HEK293 (cell line): ENCODE results near the gene DNASE2.

ENCODE experiments used
- CTCF ChIA-PET: fragments of 350-600 bp; formaldehyde crosslinking; extraction: SDS; loops from one replicate; lab custom pipeline; 2021; ENCODE audit warnings: antibody characterized with exemption; lab: Yijun Ruan, JAX
- POLR2A ChIA-PET: fragments of 300-600 bp; formaldehyde crosslinking; extraction: SDS; loops from one replicate; lab custom pipeline; 2020; ENCODE audit warnings: antibody characterized with exemption, inconsistent platforms; lab: Yijun Ruan, JAX
- H3K27ac ChIP-seq: fragments of 200-500 bp; sonication (Bioruptor generic); 2 replicates; pipeline ENCODE4 v1.5.1; 2014; ENCODE audit warnings: low read depth, low read length, control low read depth, inconsistent platforms; ENCODE audit errors: extremely low read depth
- H3K36me3 ChIP-seq, 2 experiments: fragments of 200-500 bp in 1 of 2; sonication (Bioruptor generic) in 1 of 2; 1 replicate in 1 of 2; 2 replicates in 1 of 2; pipeline ENCODE4 v1.5.1; 2014 to 2017; ENCODE audit warnings: inconsistent platforms in 2 of 2, low read length in 2 of 2; ENCODE audit not compliant: control insufficient read depth in 2 of 2, insufficient read depth in 1 of 2
- H3K4me1 ChIP-seq: fragments of 200-500 bp; sonication (Bioruptor generic); 2 replicates; pipeline ENCODE4 v1.5.1; 2014; ENCODE audit warnings: mild to moderate bottlenecking, low read length, inconsistent platforms; ENCODE audit not compliant: control insufficient read depth, insufficient read depth
- H3K4me3 ChIP-seq: 2 replicates; pipeline ENCODE4 v1.5.1; 2011; ENCODE audit warnings: low read depth, mild to moderate bottlenecking, control low read depth, low read length, moderate library complexity
- H3K9me3 ChIP-seq: fragments of 200-500 bp; sonication (Bioruptor generic); 2 replicates; pipeline ENCODE4 v1.5.1; 2014; ENCODE audit warnings: low read depth, low read length, inconsistent platforms; ENCODE audit not compliant: control insufficient read depth, insufficient read depth
- EGR2 ChIP-seq: fragments of 450-650 bp; formaldehyde crosslinking; IDR thresholded peaks from 2 replicates; pipeline ENCODE4 v1.5.1; 2016; ENCODE audit warnings: low read depth, missing biosample characterization, missing genetic modification characterization
- KLF1 ChIP-seq: fragments of 450-650 bp; formaldehyde crosslinking; IDR thresholded peaks from 2 replicates; pipeline ENCODE4 v1.5.1; 2016; ENCODE audit warnings: missing biosample characterization, missing genetic modification characterization
- KLF8 ChIP-seq: fragments of 450-650 bp; formaldehyde crosslinking; IDR thresholded peaks from 2 replicates; pipeline ENCODE4 v1.5.1; 2016; ENCODE audit warnings: missing biosample characterization, missing genetic modification characterization
- KLF9 ChIP-seq: fragments of 450-650 bp; formaldehyde crosslinking; IDR thresholded peaks from 2 replicates; pipeline ENCODE4 v1.5.1; 2016; ENCODE audit warnings: missing biosample characterization, missing genetic modification characterization, low read depth
- RBAK ChIP-seq: fragments of 450-650 bp; formaldehyde crosslinking; IDR thresholded peaks from 2 replicates; pipeline ENCODE4 v1.5.1; 2016; ENCODE audit warnings: missing biosample characterization, missing genetic modification characterization
- SP2 ChIP-seq: fragments of 450-650 bp; formaldehyde crosslinking; IDR thresholded peaks from 2 replicates; pipeline ENCODE4 v1.5.1; 2016; ENCODE audit warnings: missing biosample characterization, missing genetic modification characterization
- SP3 ChIP-seq: fragments of 450-650 bp; formaldehyde crosslinking; IDR thresholded peaks from 2 replicates; pipeline ENCODE4 v1.5.1; 2016; ENCODE audit warnings: missing biosample characterization, missing genetic modification characterization
- ZBTB17 ChIP-seq: fragments of 450-650 bp; formaldehyde crosslinking; IDR thresholded peaks from 2 replicates; pipeline ENCODE4 v1.5.1; 2016; ENCODE audit warnings: missing biosample characterization, missing genetic modification characterization
- ZBTB48 ChIP-seq: fragments of 450-650 bp; formaldehyde crosslinking; IDR thresholded peaks from 2 replicates; pipeline ENCODE4 v1.5.1; 2016; ENCODE audit warnings: missing biosample characterization, missing genetic modification characterization
- ZFHX2 ChIP-seq: fragments of 450-650 bp; formaldehyde crosslinking; conservative IDR thresholded peaks from 2 replicates; pipeline ENCODE4 v1.5.1; 2016; ENCODE audit warnings: missing biosample characterization, missing genetic modification characterization
- ZFP3 ChIP-seq: fragments of 450-650 bp; formaldehyde crosslinking; IDR thresholded peaks from 2 replicates; pipeline ENCODE4 v1.5.1; 2016; ENCODE audit warnings: low read depth, missing biosample characterization, missing genetic modification characterization
- ZNF112 ChIP-seq: fragments of 450-650 bp; formaldehyde crosslinking; IDR thresholded peaks from 2 replicates; pipeline ENCODE4 v1.5.0; 2017; ENCODE audit warnings: missing biosample characterization, missing genetic modification characterization
- ZNF146 ChIP-seq: fragments of 450-650 bp; formaldehyde crosslinking; IDR thresholded peaks from 2 replicates; pipeline ENCODE4 v1.5.1; 2016; ENCODE audit warnings: missing biosample characterization, missing genetic modification characterization
- ZNF155 ChIP-seq: fragments of 450-650 bp; formaldehyde crosslinking; IDR thresholded peaks from 2 replicates; pipeline ENCODE4 v1.5.1; 2016; ENCODE audit warnings: missing biosample characterization, missing genetic modification characterization
- ZNF169 ChIP-seq: fragments of 450-650 bp; formaldehyde crosslinking; IDR thresholded peaks from 2 replicates; pipeline ENCODE4 v1.5.1; 2016; ENCODE audit warnings: missing biosample characterization, missing genetic modification characterization
- ZNF341 ChIP-seq: fragments of 450-650 bp; formaldehyde crosslinking; IDR thresholded peaks from 2 replicates; pipeline ENCODE4; 2016; ENCODE audit warnings: low read depth, missing biosample characterization, missing genetic modification characterization
- ZNF354C ChIP-seq: fragments of 450-650 bp; formaldehyde crosslinking; IDR thresholded peaks from 2 replicates; pipeline ENCODE4 v1.5.1; 2016; ENCODE audit warnings: missing biosample characterization, missing genetic modification characterization, low read depth, borderline replicate concordance
- ZNF571 ChIP-seq: fragments of 450-650 bp; formaldehyde crosslinking; IDR thresholded peaks from 2 replicates; pipeline ENCODE4 v1.5.0; 2017; ENCODE audit warnings: missing biosample characterization, missing genetic modification characterization
- ZNF777 ChIP-seq: fragments of 450-650 bp; formaldehyde crosslinking; IDR thresholded peaks from 2 replicates; pipeline ENCODE4 v1.5.1; 2017; ENCODE audit warnings: missing biosample characterization, missing genetic modification characterization, borderline replicate concordance
- TF ChIP-seq, protein P1 (sequence below): fragments of 450-650 bp; formaldehyde crosslinking; IDR thresholded peaks from 2 replicates; pipeline ENCODE4 v1.5.1; 2016; ENCODE audit warnings: missing biosample characterization, missing genetic modification characterization
- TF ChIP-seq, protein P2 (sequence below): fragments of 450-650 bp; formaldehyde crosslinking; IDR thresholded peaks from 2 replicates; pipeline ENCODE4 v1.5.1; 2016; ENCODE audit warnings: missing biosample characterization, missing genetic modification characterization
- TF ChIP-seq, protein P3 (sequence below): fragments of 450-650 bp; formaldehyde crosslinking; IDR thresholded peaks from 2 replicates; pipeline ENCODE4 v1.5.1; 2017; ENCODE audit warnings: missing biosample characterization, missing genetic modification characterization
- TF ChIP-seq, protein P4 (sequence below): fragments of 450-650 bp; formaldehyde crosslinking; IDR thresholded peaks from 2 replicates; pipeline ENCODE4 v1.5.1; 2016; ENCODE audit warnings: missing biosample characterization, missing genetic modification characterization
- TF ChIP-seq, protein P5 (sequence below): fragments of 450-650 bp; formaldehyde crosslinking; IDR thresholded peaks from 2 replicates; pipeline ENCODE4 v1.5.1; 2016; ENCODE audit warnings: missing biosample characterization, missing genetic modification characterization

The DNASE2 gene

DNA sequence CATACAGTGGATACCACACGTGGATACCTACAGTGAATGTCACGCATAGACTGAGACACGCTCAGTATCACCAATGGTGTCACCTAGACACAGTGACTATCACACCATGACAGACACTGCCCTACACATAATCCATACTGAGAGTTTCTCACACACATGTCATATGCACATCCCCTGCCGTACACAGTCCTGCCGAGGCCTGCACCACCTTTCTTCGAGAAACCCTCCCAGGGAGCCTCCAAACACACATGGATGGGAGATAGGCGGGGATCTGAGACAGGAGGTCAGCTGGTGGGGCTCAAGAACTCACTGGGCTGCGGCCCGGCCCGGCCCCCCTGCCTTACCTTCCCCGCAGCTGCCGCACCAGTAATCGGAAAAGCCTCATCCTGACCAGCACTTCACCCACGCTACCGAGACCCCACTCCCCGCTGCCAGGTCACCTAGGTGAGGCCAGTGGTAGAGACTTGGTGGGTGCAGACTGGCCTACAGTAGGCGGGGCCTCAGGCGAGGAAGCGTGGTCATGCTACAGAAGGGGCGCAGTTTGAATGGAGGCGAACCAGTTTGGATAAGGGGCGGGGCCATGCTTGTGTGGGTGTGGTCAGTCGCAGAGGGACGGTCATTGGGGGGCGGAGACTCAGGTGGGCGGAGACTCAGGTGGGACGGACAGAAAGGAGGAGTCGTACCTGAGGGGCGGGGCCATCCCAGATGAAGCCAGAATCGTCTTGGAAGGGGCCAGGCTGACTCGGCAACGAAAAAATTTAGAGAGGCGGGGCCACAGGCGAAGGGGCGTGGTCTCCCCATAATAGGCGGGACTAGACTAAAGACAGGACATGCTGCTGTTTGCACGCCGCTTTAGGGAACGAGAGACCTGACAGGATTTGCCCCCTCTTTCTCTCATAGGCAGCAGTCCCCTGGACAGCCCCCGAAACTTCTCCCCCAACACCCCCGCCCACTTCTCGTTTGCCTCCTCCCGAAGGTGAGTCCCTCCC lies 40.9 kb downstream of the DNASE2 start:
- H3K9me3 ChIP-seq = no peaks in the 10 kb centered on the region
- ChIA-PET POLR2A (no interaction called here), CTCF (interaction anchor here (0.7 kb wide), 1 partner anchor 80 kb away, joined by 3 read pairs; no protein-coding TSS in a partner anchor)
- no peak overlapping the region; the same call in 1 of the 2 replicates for H3K4me3 ChIP-seq
- H3K27ac ChIP-seq = no peak overlapping the region
- H3K4me1 ChIP-seq = no peaks in the 10 kb centered on the region
- no peaks in the 10 kb centered on the region for H3K36me3 ChIP-seq
- TF ChIP-seq KLF1 (tag by site-specific recombination) (peak; percentile 94), KLF8 (tag by site-specific recombination) (peak; percentile 74), ZNF146 (no peak), ZNF777 (no peak), ZNF354C (no peak), ZFHX2 (tag by site-specific recombination) (peak; percentile 65; the same call in 1 of the 2 replicates), ZBTB17 (peak; percentile 54), ZNF341 (tag by site-specific recombination) (no peak), SP3 (tag by site-specific recombination) (peak; percentile 85), EGR2 (tag by site-specific recombination) (peak; percentile 72), SP2 (tag by site-specific recombination) (peak; percentile 88), RBAK (tag by site-specific recombination) (no peak), ZNF169 (tag by site-specific recombination) (no peak), ZBTB48 (no peak), KLF9 (tag by site-specific recombination) (peak; percentile 99), ZNF112 (tag by site-specific recombination) (no peak), ZFP3 (tag by site-specific recombination) (no peak), ZNF155 (tag by site-specific recombination) (no peak), ZNF571 (no peak)
- TF ChIP-seq, protein P1, sequence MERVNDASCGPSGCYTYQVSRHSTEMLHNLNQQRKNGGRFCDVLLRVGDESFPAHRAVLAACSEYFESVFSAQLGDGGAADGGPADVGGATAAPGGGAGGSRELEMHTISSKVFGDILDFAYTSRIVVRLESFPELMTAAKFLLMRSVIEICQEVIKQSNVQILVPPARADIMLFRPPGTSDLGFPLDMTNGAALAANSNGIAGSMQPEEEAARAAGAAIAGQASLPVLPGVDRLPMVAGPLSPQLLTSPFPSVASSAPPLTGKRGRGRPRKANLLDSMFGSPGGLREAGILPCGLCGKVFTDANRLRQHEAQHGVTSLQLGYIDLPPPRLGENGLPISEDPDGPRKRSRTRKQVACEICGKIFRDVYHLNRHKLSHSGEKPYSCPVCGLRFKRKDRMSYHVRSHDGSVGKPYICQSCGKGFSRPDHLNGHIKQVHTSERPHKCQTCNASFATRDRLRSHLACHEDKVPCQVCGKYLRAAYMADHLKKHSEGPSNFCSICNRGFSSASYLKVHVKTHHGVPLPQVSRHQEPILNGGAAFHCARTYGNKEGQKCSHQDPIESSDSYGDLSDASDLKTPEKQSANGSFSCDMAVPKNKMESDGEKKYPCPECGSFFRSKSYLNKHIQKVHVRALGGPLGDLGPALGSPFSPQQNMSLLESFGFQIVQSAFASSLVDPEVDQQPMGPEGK (tag by site-specific recombination) = 0 out of 2 replicates have a peak, but pooled peaks have one; percentile 36
- TF ChIP-seq, protein P2, sequence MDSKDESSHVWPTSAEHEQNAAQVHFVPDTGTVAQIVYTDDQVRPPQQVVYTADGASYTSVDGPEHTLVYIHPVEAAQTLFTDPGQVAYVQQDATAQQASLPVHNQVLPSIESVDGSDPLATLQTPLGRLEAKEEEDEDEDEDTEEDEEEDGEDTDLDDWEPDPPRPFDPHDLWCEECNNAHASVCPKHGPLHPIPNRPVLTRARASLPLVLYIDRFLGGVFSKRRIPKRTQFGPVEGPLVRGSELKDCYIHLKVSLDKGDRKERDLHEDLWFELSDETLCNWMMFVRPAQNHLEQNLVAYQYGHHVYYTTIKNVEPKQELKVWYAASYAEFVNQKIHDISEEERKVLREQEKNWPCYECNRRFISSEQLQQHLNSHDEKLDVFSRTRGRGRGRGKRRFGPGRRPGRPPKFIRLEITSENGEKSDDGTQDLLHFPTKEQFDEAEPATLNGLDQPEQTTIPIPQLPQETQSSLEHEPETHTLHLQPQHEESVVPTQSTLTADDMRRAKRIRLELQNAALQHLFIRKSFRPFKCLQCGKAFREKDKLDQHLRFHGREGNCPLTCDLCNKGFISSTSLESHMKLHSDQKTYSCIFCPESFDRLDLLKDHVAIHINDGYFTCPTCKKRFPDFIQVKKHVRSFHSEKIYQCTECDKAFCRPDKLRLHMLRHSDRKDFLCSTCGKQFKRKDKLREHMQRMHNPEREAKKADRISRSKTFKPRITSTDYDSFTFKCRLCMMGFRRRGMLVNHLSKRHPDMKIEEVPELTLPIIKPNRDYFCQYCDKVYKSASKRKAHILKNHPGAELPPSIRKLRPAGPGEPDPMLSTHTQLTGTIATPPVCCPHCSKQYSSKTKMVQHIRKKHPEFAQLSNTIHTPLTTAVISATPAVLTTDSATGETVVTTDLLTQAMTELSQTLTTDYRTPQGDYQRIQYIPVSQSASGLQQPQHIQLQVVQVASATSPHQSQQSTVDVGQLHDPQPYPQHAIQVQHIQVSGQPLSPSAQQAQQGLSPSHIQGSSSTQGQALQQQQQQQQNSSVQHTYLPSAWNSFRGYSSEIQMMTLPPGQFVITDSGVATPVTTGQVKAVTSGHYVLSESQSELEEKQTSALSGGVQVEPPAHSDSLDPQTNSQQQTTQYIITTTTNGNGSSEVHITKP (tag by site-specific recombination) = peak; percentile 19; the same call in 1 of the 2 replicates
- TF ChIP-seq, protein P3, sequence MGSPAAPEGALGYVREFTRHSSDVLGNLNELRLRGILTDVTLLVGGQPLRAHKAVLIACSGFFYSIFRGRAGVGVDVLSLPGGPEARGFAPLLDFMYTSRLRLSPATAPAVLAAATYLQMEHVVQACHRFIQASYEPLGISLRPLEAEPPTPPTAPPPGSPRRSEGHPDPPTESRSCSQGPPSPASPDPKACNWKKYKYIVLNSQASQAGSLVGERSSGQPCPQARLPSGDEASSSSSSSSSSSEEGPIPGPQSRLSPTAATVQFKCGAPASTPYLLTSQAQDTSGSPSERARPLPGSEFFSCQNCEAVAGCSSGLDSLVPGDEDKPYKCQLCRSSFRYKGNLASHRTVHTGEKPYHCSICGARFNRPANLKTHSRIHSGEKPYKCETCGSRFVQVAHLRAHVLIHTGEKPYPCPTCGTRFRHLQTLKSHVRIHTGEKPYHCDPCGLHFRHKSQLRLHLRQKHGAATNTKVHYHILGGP (tag by site-specific recombination) = no peak
- TF ChIP-seq, protein P4, sequence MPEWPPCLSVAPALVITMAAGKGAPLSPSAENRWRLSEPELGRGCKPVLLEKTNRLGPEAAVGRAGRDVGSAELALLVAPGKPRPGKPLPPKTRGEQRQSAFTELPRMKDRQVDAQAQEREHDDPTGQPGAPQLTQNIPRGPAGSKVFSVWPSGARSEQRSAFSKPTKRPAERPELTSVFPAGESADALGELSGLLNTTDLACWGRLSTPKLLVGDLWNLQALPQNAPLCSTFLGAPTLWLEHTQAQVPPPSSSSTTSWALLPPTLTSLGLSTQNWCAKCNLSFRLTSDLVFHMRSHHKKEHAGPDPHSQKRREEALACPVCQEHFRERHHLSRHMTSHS = no peak
- TF ChIP-seq, protein P5, sequence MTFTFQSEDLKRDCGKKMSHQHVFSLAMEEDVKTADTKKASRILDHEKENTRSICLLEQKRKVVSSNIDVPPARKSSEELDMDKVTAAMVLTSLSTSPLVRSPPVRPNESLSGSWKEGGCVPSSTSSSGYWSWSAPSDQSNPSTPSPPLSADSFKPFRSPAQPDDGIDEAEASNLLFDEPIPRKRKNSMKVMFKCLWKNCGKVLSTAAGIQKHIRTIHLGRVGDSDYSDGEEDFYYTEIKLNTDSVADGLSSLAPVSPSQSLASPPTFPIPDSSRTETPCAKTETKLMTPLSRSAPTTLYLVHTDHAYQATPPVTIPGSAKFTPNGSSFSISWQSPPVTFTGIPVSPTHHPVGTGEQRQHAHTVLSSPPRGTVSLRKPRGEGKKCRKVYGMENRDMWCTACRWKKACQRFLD (tag by site-specific recombination) = no peak
